Stomach (tissue), 9 donors: ENCODE results near the gene RMRP. TPM values are rescaled to one million over a fixed set of nuclear protein-coding genes. Genes with fewer than 3 reads are reported as not detected.

Experiments used
- DNase-seq, 2 donors: peaks; one replicate each; pipeline versions ENCODE4 v3.0.0 to v3.0.0-alpha.2; 2013 to 2019
- H3K27ac ChIP-seq, 5 donors: fragments of 200-600 bp in 4 of 5; sonication (generic) in 4 of 5; one replicate each; pipeline ENCODE4 v1.5.1; 2013 to 2019; ENCODE audit warnings: mild to moderate bottlenecking in 1 of 5, moderate library complexity in 1 of 5
- H3K27me3 ChIP-seq, 3 donors: fragments of 200-600 bp; sonication (generic); one replicate each; pipeline ENCODE4 v1.5.1; 2017 to 2019; ENCODE audit warnings: mixed run types in 1 of 3
- H3K36me3 ChIP-seq, 4 donors: fragments of 200-600 bp; sonication (generic); 1 replicate in 3 of 4; 2 replicates in 1 of 4; pipeline ENCODE4 v1.5.1; 2016 to 2019
- H3K4me1 ChIP-seq, 4 donors: fragments of 200-600 bp; sonication (generic); one replicate each; pipeline ENCODE4 v1.5.1; 2016 to 2019
- H3K4me3 ChIP-seq, 4 donors: fragments of 200-600 bp; sonication (generic) in 3 of 4; one replicate each; pipeline ENCODE4 v1.5.1; 2016 to 2019; ENCODE audit warnings: mild to moderate bottlenecking in 1 of 4
- H3K9me3 ChIP-seq, 4 donors: fragments of 200-600 bp; sonication (generic); one replicate each; pipeline ENCODE4 v1.5.1; 2016 to 2019
- CTCF ChIP-seq, 7 experiments: fragments of 450-650 bp in 4 of 7; fragments of 200-600 bp in 3 of 7; sonication (generic) in 3 of 7; IDR thresholded peaks; one replicate each; pipeline ENCODE4 v1.5.1; 2016 to 2019; ENCODE audit warnings: antibody characterized with exemption in 7 of 7, control low read depth in 2 of 7, mild to moderate bottlenecking in 1 of 7
- EP300 ChIP-seq: sonication (generic); formaldehyde crosslinking; IDR thresholded peaks from one replicate; pipeline ENCODE4 v1.6.1; 2017; ENCODE audit warnings: antibody characterized with exemption
- POLR2A ChIP-seq, 4 donors: fragments of 450-650 bp; IDR thresholded peaks; one replicate each; pipeline ENCODE4 v1.6.1; 2016; ENCODE audit warnings: antibody characterized with exemption in 4 of 4, control low read depth in 2 of 4, mild to moderate bottlenecking in 1 of 4, moderate library complexity in 1 of 4
- POLR2AphosphoS5 ChIP-seq, 3 donors: sonication (generic); formaldehyde crosslinking; IDR thresholded peaks; one replicate each; pipeline ENCODE4 v1.6.1; 2016; ENCODE audit warnings: antibody characterized with exemption in 3 of 3
- WGBS, 5 donors: extraction: QIAGEN DNeasy Blood & Tissue Kit in 3 of 5; methylation state at CpG; one replicate each; pipeline versions ENCODE4 v1.1.5 to v1.1.7; 2013 to 2018; 5-methylcytosine and 5-hydroxymethylcytosine counted together
- intact Hi-C: fragments of 100-400 bp; cut with DNase I; formaldehyde crosslinking; loops from one replicate; pipeline ENCODE4 v1.15.1; 2023; ENCODE audit warnings: low total_unique reads
- polyA plus RNA-seq, 3 donors: library from polyadenylated mRNA; stranded (reverse); fragments of 200-250 nt; gene quantifications; one replicate each; pipeline ENCODE4 v1.2.3, GENCODE V29; 2013
- total RNA-seq, 5 donors: library from RNA; depleted of rRNA; stranded (reverse); fragments of >200 nt; gene quantifications; one replicate each; pipeline versions ENCODE4 v1.1.0 to v1.2.3, GENCODE V29; 2014 to 2016
- donor health status: healthy with polysubstance abuse.
- donor health status: Bipolar disorder and iron deficiency.
- donor health status: healthy.

Gene RMRP
- total and polyA plus RNA-seq, 8 donors: 64.3 to 137,340 (median 19,772) TPM; not detected in 2

- peak in 1 of 2 donors; percentile 49 for DNase-seq
- Histone ChIP-seq H3K27me3 (peaks cover 0 to 12% (median 0%) of the 10 kb centered on the region in 3 donors), H3K36me3 (peaks cover 0 to 11% (median 0%) of the 10 kb centered on the region in 4 donors), H3K4me1 (peaks cover 31 to 79% (median 43%) of the 10 kb centered on the region in 4 donors), H3K4me3 (peak overlapping the region; percentile 50 to 72 (median 53)), H3K9me3 (no peaks in the 10 kb centered on the region), H3K27ac (peak overlapping the region; percentile 89 to 100 (median 89))
- 16 to 31% (median 22%) methylated on average over 10 to 13 of the region's 13 CpGs for WGBS, 5 donors
- intact Hi-C loops: no loop called here
- TF ChIP-seq CTCF (IDR thresholded peaks at IDR 0.05): no peak
- TF ChIP-seq EP300: no peak
- no peak for TF ChIP-seq POLR2AphosphoS5 (IDR thresholded peaks at IDR 0.05)
- TF ChIP-seq POLR2A (IDR thresholded peaks at IDR 0.05): no peak
Measured at GRCh38 chr9:35675204-35675603, 17.4 kb upstream of the RMRP start.

GRCh38 chr9:35674025-35674361, 16.2 kb upstream of the RMRP start:
- Histone ChIP-seq H3K4me1 (peaks cover 26 to 72% (median 43%) of the 10 kb centered on the region in 4 donors), H3K27ac (peak overlapping the region; percentile 89 to 100 (median 89)), H3K4me3 (peak overlapping the region; percentile 50 to 72 (median 53)), H3K9me3 (no peaks in the 10 kb centered on the region), H3K36me3 (peaks cover 0 to 5% (median 0%) of the 10 kb centered on the region in 4 donors), H3K27me3 (peaks cover 0 to 12% (median 0%) of the 10 kb centered on the region in 3 donors)
- DNase-seq: no peak
- TF ChIP-seq POLR2AphosphoS5 (IDR thresholded peaks at IDR 0.05): no peak
- no peak for TF ChIP-seq CTCF (IDR thresholded peaks at IDR 0.05)
- TF ChIP-seq EP300: no peak
- TF ChIP-seq POLR2A (IDR thresholded peaks at IDR 0.05): no peak
- intact Hi-C loops: no loop called here
- WGBS, 5 donors: 25 to 44% (median 34%) methylated on average over 1 to 3 of the region's 3 CpGs; no CpG with 5 or more reads in 1 of the 5 donors

GRCh38 chr9:35673132-35674024, 15.6 kb upstream of the RMRP start, which contains the start of gene CA9:
Gene CA9, plus strand, starts transcription at chr9:35673928. Its CDS starts 32 bp downstream, at chr9:35673960.
- TF ChIP-seq CTCF (IDR thresholded peaks at IDR 0.05) (peak in 1 of 7 experiments; percentile 8), EP300 (no peak), POLR2AphosphoS5 (IDR thresholded peaks at IDR 0.05) (peak in 2 of 3 donors; percentile 75 to 84), POLR2A (IDR thresholded peaks at IDR 0.05) (peak in 1 of 4 donors; percentile 85)
- H3K9me3 ChIP-seq: no peaks in the 10 kb centered on the region
- peaks cover 30 to 72% (median 46%) of the 10 kb centered on the region in 4 donors for H3K4me1 ChIP-seq
- WGBS, 5 donors: 19 to 57% (median 30%) methylated on average over 3 to 10 of the region's 10 CpGs
- peak within 1 kb of the TSS; percentile 89 to 100 (median 89) for H3K27ac ChIP-seq
- peak within 1 kb of the TSS; percentile 50 to 72 (median 53) for H3K4me3 ChIP-seq
- peaks cover 0 to 5% (median 0%) of the 10 kb centered on the region in 4 donors for H3K36me3 ChIP-seq
- intact Hi-C loops: no loop called here
- DNase-seq: peak; percentile 83 to 95
- peaks cover 0 to 12% (median 0%) of the 10 kb centered on the region in 3 donors for H3K27me3 ChIP-seq

GRCh38 chr9:35669331-35670145, 11.7 kb upstream of the RMRP start:
- Histone ChIP-seq H3K4me3 (no peak overlapping the region), H3K4me1 (peaks cover 36 to 66% (median 46%) of the 10 kb centered on the region in 4 donors), H3K9me3 (no peaks in the 10 kb centered on the region), H3K27me3 (no peaks in the 10 kb centered on the region), H3K36me3 (no peaks in the 10 kb centered on the region), H3K27ac (peak overlapping the region; percentile 71 to 100 (median 81))
- intact Hi-C loops: no loop called here
- peak; percentile 85 to 94 for DNase-seq
- WGBS, 5 donors: 44 to 52% (median 49%) methylated on average over 6 of the region's 6 CpGs
- TF ChIP-seq POLR2A (IDR thresholded peaks at IDR 0.05) (no peak), POLR2AphosphoS5 (IDR thresholded peaks at IDR 0.05) (peak in 2 of 3 donors; percentile 52 to 79), EP300 (no peak), CTCF (IDR thresholded peaks at IDR 0.05) (no peak)
